ENCODE measurements around the gene VAMP8.
"Not testable (repeated sequence)": the region's sequence is repeated elsewhere in the genome, so short reads cannot be mapped to it uniquely, and the experiment has no call there.

Gene VAMP8

DNA sequence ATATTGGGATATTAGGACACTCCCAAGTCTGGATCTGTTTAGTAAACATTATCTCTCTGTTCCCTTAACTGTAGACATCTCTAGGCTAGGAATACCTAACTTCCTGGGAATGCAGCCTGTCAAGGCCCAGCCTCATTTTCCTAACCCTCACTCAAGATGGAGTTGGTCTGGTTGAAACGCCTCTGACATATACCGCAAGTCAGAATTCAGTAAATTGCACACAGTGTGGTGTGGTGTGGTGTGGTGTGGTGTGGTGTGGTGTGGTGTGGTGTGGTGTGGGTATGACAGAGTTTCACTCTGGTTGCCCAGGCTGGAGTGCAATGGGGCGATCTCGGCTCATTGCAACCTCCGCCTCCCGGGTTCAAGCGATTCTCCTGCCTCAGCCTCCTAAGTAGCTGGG lies 37.4 kb downstream of the VAMP8 start:
- not testable (repeated sequence) for H3K27me3 ChIP-seq (ENCODE audit: control insufficient read depth in 1 of 2, insufficient read depth in 2 of 2, low read length in 2 of 2); H3K27ac ChIP-seq (ENCODE audit: low read depth, low read length); H3K36me3 ChIP-seq (ENCODE audit: insufficient read depth, low read length); H3K4me3 ChIP-seq (ENCODE audit: low read depth in 1 of 2, low read length in 2 of 2); H3K9ac ChIP-seq (ENCODE audit: low read length); H3K9me3 ChIP-seq (ENCODE audit: low read length)
- H3K4me1 ChIP-seq (ENCODE audit: insufficient read depth, low read length) = peaks cover 14% of the 10 kb centered on the region

GRCh38 chr2:85615413-85615728 lies 38.0 kb downstream of the VAMP8 start:
- Histone ChIP-seq H3K9ac (ENCODE audit: low read length) (no peak overlapping the region), H3K4me1 (ENCODE audit: insufficient read depth, low read length) (peaks cover 11% of the 10 kb centered on the region), H3K27ac (ENCODE audit: low read depth, low read length) (no peak overlapping the region), H3K9me3 (ENCODE audit: low read length) (no peaks in the 10 kb centered on the region), H3K4me3 (ENCODE audit: low read depth in 1 of 2, low read length in 2 of 2) (peak overlapping the region in 1 of 2 donors; percentile 64), H3K36me3 (ENCODE audit: insufficient read depth, low read length) (peaks cover 12% of the 10 kb centered on the region), H3K27me3 (ENCODE audit: control insufficient read depth in 1 of 2, insufficient read depth in 2 of 2, low read length in 2 of 2) (no peaks in the 10 kb centered on the region)

- not testable (repeated sequence) for H3K9me3 ChIP-seq (ENCODE audit: low read length); H3K4me1 ChIP-seq (ENCODE audit: insufficient read depth, low read length); H3K27ac ChIP-seq (ENCODE audit: low read depth, low read length); H3K27me3 ChIP-seq (ENCODE audit: control insufficient read depth in 1 of 2, insufficient read depth in 2 of 2, low read length in 2 of 2); H3K4me3 ChIP-seq (ENCODE audit: low read depth in 1 of 2, low read length in 2 of 2); H3K9ac ChIP-seq (ENCODE audit: low read length)
- peaks cover 31% of the 10 kb centered on the region for H3K36me3 ChIP-seq (ENCODE audit: insufficient read depth, low read length)
Measured at GRCh38 chr2:85617723-85618122, 40.3 kb downstream of the VAMP8 start.

DNA sequence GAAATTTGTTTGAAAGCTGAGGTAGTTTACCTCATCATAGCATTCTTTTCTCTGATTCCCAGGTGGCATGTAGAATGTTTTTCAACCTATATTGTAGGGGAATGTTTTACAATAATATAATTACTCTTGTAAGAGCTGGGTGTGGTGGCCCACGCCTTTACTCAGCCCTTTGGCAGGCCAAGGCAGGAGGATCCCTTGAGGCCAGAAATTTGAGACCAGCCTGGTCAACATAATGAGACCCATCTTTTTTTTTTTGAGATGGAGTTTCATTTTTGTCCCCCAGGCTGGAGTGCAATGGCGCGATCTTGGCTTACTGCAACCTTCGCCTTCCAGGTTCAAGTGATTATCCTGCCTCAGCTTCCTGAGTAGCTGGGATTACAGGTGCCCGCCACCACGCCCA lies 42.2 kb downstream of the VAMP8 start:
- Histone ChIP-seq H3K9me3 (ENCODE audit: low read length) (no peaks in the 10 kb centered on the region), H3K27me3 (ENCODE audit: control insufficient read depth in 1 of 2, insufficient read depth in 2 of 2, low read length in 2 of 2) (no peaks in the 10 kb centered on the region), H3K4me3 (ENCODE audit: low read depth in 1 of 2, low read length in 2 of 2) (no peak overlapping the region), H3K27ac (ENCODE audit: low read depth, low read length) (no peak overlapping the region), H3K36me3 (ENCODE audit: insufficient read depth, low read length) (peaks cover 46% of the 10 kb centered on the region), H3K4me1 (ENCODE audit: insufficient read depth, low read length) (peaks cover 9% of the 10 kb centered on the region), H3K9ac (ENCODE audit: low read length) (no peak overlapping the region)

DNA sequence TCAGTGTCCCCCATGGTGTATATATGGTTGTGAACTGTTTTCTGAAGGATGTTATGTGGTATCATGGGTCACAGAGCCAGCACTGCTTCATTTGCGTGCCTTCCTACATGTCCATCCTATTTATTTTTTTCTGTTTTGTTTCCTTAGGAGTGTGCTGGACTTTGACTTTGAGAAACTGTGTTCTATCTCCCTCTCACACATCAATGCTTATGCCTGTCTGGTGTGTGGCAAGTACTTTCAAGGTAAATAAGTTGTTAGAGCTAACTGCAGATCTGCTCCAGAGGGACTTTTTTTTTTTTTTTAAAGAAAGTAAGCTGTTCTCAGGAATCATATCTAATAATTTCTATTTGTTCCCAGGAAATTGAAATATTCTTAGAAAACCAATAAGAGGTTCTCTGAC lies 44.0 kb downstream of the VAMP8 start:
- no peaks in the 10 kb centered on the region for H3K27me3 ChIP-seq (ENCODE audit: control insufficient read depth in 1 of 2, insufficient read depth in 2 of 2, low read length in 2 of 2)
- no peaks in the 10 kb centered on the region for H3K9me3 ChIP-seq (ENCODE audit: low read length)
- H3K36me3 ChIP-seq (ENCODE audit: insufficient read depth, low read length) = peaks cover 61% of the 10 kb centered on the region
- no peak overlapping the region for H3K4me3 ChIP-seq (ENCODE audit: low read depth in 1 of 2, low read length in 2 of 2)
- peaks cover 9% of the 10 kb centered on the region for H3K4me1 ChIP-seq (ENCODE audit: insufficient read depth, low read length)
- no peak overlapping the region for H3K9ac ChIP-seq (ENCODE audit: low read length)
- no peak overlapping the region for H3K27ac ChIP-seq (ENCODE audit: low read depth, low read length)

DNA sequence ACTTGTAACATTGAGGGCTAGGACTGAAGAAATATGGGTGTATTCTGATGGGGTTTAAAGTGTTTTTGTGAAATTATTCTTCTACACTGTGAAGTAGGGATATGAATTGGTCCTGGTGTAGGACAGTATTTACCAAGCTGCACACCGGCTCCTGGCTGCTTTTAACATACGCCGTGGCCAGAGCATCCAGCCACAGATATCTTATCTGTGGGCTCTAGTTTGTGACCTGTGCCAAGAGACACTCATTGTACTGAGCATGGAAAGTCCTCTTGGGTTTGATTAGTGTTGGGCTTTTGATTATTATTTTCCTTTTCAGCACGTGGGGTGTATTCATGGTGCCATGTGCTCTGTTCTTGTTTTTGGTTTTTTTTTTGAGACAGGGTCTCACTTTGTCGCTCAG lies 46.6 kb downstream of the VAMP8 start:
- no peaks in the 10 kb centered on the region for H3K9me3 ChIP-seq (ENCODE audit: low read length)
- no peaks in the 10 kb centered on the region for H3K27me3 ChIP-seq (ENCODE audit: control insufficient read depth in 1 of 2, insufficient read depth in 2 of 2, low read length in 2 of 2)
- peaks cover 81% of the 10 kb centered on the region for H3K36me3 ChIP-seq (ENCODE audit: insufficient read depth, low read length)
- no peak overlapping the region for H3K27ac ChIP-seq (ENCODE audit: low read depth, low read length)
- no peaks in the 10 kb centered on the region for H3K4me1 ChIP-seq (ENCODE audit: insufficient read depth, low read length)
- H3K9ac ChIP-seq (ENCODE audit: low read length) = no peak overlapping the region
- H3K4me3 ChIP-seq (ENCODE audit: low read depth in 1 of 2, low read length in 2 of 2) = no peak overlapping the region

GRCh38 chr2:85628658-85629057 lies 51.3 kb downstream of the VAMP8 start:
- Histone ChIP-seq H3K27ac (ENCODE audit: low read depth, low read length) (no peak overlapping the region), H3K9ac (ENCODE audit: low read length) (no peak overlapping the region), H3K9me3 (ENCODE audit: low read length) (no peaks in the 10 kb centered on the region), H3K36me3 (ENCODE audit: insufficient read depth, low read length) (peaks cover 85% of the 10 kb centered on the region), H3K4me3 (ENCODE audit: low read depth in 1 of 2, low read length in 2 of 2) (no peak overlapping the region), H3K4me1 (ENCODE audit: insufficient read depth, low read length) (no peaks in the 10 kb centered on the region), H3K27me3 (ENCODE audit: control insufficient read depth in 1 of 2, insufficient read depth in 2 of 2, low read length in 2 of 2) (no peaks in the 10 kb centered on the region)

GRCh38 chr2:85631316-85631715 lies 53.9 kb downstream of the VAMP8 start:
- no peaks in the 10 kb centered on the region for H3K4me1 ChIP-seq (ENCODE audit: insufficient read depth, low read length)
- peaks cover 69% of the 10 kb centered on the region for H3K36me3 ChIP-seq (ENCODE audit: insufficient read depth, low read length)

More at GRCh38 chr2:85631316-85631715, 53.9 kb downstream of the VAMP8 start:
- H3K9ac ChIP-seq (ENCODE audit: low read length) = no peak overlapping the region
- H3K27ac ChIP-seq (ENCODE audit: low read depth, low read length) = no peak overlapping the region
- H3K27me3 ChIP-seq (ENCODE audit: control insufficient read depth in 1 of 2, insufficient read depth in 2 of 2, low read length in 2 of 2) = no peaks in the 10 kb centered on the region
- H3K9me3 ChIP-seq (ENCODE audit: low read length) = no peaks in the 10 kb centered on the region
- no peak overlapping the region for H3K4me3 ChIP-seq (ENCODE audit: low read depth in 1 of 2, low read length in 2 of 2)
